A549 (cell line): ENCODE data around the gene CAV1.

Experiments
- CHD2 ChIP-seq: fragments of 150-350 bp; IDR thresholded peaks from 2 replicates; pipeline ENCODE4 v1.6.1; 2014; ENCODE audit warnings: low read length; ENCODE audit not compliant: partially characterized antibody
- CTCF ChIP-seq: fragments of >200 bp; sonication (Bioruptor Twin); formaldehyde crosslinking; IDR thresholded peaks from 3 replicates; pipeline ENCODE4 v1.5.1; 2016
- EP300 ChIP-seq, 2 experiments: fragments of >200 bp; sonication (Bioruptor Twin); formaldehyde crosslinking; IDR thresholded peaks; 2 replicates in 1 of 2; 3 replicates in 1 of 2; pipeline ENCODE4 v1.6.1; 2016 to 2017
- JUNB ChIP-seq: fragments of >200 bp; sonication (Bioruptor Twin); formaldehyde crosslinking; IDR thresholded peaks from 2 replicates; pipeline ENCODE4 v1.6.1; 2016
- MAX ChIP-seq: IDR thresholded peaks from 2 replicates; pipeline ENCODE4 v1.6.1; 2012
- RCOR1 ChIP-seq: fragments of 150-350 bp; IDR thresholded peaks from 2 replicates; pipeline ENCODE4 v1.6.1; 2014; ENCODE audit warnings: antibody characterized with exemption, low read length, low read depth
- REST ChIP-seq: fragments of 200-600 bp; sonication (generic); IDR thresholded peaks from 2 replicates; pipeline ENCODE4 v1.6.1; 2016; ENCODE audit warnings: antibody characterized with exemption, mild to moderate bottlenecking, moderate library complexity

GRCh38 chr7:116551692-116552091, 26.9 kb downstream of the CAV1 start:
- TF ChIP-seq EP300 (IDR thresholded peaks at IDR 0.05), result no peak
- no peak for TF ChIP-seq JUNB
- no peak for TF ChIP-seq REST
- no peak for TF ChIP-seq CTCF
- no peak for TF ChIP-seq RCOR1
- no peak for TF ChIP-seq MAX
- TF ChIP-seq CHD2, result no peak
